NCI-H2171 treated with DMSO at 0.1 percent for 48 hours (cell line): ENCODE data around the gene TOR2A.
"Not testable (repeated sequence)": the region's sequence is repeated elsewhere in the genome, so short reads cannot be mapped to it uniquely, and the experiment has no call there.

Experiments
- DNase-seq: peaks from one replicate; lab custom pipeline; 2025; lab: John Stamatoyannopoulos, UW

The TOR2A gene

DNA sequence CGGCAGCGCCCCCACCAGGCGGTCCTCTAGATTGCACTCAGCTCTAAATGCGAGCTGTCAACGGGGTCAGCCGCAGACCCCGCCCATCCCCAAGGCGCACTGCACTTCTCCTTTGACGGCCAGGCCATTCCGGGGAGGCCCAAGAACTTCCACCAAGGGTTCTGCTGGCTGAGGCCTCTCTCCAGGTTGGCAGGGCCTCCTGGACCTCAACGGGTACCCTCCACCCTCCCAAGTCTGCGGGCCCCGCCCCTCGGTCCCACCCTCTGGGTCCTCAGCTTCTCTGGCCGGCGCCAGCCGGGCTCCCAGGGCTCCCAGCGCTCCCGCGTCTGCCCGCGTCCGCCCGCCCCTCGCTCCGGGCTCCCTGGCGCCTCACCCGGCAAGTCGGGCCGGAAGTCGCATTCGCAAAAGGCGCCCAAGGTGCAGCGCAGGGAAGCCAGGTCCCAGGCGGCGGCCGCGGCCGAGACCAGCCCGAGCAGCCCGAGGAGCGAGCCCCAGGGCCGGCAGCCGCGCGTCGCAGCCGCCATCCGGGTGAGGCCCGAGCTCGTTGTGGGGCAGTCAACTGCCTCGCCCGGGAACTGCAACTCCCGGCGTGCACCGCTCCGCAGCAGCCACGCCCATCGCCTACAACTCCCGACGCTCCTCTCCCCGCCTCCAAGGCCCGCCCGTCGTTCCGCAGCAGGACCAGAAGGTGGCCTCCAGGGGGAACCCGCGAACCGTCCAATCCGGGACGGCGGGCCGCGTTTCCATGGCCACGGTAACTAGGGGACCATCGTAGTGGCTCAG lies at the start of gene TOR2A:
TOR2A (minus strand) TSS at position 548 of the 783 bp plus-strand sequence; CDS start at position 524, 24 bp downstream.
- DNase-seq: peak; percentile 98

DNA sequence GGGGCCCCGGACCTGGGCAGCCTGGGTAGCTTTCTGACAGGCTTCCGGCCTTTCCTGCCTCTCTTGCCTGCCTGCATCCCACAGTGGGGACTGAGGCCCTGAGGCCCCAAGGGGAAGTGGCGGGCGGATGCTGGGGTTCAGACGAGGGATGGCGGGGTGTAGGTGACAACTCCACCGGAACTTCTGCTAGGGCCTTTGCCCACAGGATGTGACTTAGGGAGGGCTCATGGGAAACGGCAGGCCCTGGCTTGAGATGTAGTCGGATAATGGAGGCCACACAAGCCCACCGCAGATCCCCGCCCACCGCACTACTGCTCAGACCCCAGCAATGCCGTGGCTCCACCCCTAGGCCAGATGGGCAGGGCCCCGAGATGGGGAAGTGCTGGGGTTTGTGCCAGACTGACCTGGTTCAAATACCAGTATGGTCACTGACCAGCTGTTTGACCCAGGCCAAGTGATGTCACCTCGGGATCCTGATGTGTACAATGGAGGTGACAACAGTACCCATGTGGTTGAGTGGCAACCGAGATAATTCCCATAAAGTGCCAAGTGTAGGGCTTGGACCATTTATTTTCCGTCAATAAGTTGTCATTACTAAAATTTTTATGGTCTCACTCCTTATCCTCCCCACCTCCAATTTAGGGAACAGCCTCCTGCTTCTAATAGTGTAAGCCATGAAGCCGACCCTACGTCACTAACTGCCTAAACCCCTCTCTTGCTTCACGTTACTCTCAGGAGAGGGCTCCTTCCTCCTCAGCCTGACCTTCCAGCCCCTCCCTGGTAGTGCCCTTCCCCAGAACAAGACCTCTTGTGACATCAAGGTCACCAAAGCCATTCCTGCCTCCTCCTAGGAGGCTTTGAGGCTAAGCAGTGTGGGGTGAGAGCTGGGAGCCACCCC lies 48.3 kb upstream of the TOR2A start:
- DNase-seq: no peak

DNA sequence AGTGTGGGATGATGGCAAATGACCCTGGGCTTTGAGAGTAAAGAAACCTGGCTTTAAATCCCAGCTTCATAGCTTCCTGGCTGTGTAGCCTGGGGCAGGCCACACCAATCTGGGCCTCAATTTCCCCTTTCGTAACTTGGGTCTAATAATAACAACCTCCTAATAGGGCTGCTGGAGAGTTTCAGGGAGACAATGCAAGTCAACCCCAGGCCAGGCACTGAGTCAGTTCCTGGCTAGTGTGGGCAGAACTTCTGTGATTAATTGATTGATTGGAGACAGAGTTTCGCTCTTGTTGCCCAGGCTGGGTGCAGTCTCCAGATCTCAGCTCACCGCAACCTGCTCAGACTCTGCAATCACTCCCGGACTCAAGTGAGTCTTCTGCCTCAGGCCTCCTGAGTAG lies 46.7 kb upstream of the TOR2A start:
- no peak for DNase-seq

DNA sequence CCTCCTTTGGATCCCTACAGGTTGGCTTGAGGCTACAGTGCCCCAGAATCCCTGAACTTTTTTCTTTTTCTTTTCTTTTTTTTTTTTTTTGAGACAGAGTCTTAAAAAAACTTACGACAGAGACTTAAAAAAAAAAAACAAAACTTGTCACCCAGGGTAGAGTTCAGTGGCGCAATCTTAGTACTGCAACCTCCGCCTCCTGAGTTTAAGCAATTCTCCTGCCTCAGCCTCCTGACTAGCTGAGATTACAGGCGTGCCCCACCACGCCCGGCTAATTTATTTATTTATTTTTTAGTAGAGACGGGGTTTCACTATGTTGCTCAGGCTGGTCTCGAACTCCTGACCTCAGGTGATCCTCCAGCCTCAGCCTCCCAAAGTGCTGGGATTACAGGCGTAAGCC lies 45.8 kb upstream of the TOR2A start:
- not testable (repeated sequence) for DNase-seq

DNA sequence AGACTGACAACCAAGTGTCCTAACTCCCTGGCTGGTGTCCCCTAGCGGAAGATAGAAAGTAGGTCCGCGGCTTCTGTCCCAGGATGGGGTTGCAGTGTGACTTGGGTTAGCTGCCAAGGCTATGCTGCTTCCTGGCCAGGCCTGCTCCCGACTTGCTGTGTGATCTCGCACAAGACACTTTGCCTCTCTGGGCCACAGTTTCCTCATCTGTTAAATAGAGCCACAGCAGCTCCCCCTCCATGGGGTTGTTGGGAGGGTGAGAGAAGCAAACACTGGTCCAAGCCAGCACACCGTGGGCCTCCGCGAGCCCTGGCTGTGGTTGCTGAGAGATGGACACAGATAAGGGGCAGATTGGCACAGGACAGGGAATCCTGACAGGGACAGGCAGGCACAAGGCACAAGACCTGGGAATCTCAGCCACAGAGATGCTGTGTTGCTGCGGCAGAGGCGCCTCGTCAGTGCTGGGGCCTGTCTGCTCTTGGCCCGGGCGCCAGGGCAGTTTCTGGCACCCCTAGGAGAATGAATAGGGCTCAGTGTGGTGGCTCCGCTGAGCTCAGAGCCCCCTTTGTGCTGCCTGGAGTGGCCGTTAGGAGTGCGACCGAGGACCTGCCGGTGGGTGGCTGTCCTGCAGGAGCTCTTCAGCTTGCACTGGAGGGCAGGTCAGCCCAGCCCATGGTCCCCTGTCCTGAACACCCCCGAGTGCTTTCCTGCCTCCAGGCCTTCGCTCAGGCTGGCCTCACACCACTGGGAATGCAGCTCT lies 45.2 kb upstream of the TOR2A start:
- no peak for DNase-seq

DNA sequence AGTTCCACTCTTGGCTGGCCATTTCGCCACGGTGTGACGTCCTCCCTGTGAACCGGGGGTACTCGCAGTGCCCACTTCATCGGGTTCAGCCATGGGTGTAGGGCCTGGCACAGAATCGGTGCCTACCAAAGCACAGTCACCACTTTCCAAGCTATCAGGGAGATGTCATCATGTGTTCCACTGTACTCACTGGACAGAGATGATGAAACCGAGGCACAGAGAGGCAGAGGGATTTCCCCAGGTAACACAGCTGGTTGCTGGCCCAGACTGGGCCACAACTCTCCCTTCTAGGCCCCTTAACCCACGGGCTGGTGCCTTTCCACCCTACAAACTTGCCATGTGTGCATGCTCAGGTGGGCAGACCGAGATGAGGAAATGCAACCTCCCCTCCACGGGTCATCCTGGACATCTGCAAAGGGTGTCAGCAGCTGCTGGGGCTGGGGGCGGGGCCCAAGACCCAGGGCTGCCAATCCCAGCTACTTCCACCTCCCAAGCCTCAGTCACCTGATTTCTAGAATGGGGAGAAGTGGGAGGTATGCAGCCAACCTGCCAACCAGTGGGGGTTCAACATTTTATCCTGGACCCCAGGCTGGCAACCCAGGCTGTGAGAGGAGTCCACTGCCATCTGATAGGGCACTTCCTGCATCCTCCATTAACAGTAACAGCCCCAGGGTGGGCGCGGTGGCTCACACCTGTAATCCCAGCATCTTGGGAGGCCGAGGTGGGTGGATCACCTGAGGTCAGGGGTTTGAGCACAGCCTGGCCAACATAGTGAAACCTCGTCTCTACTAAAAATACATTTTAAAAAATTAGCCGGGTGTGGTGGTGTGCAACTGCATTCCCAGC lies 44.3 kb upstream of the TOR2A start:
- DNase-seq: no peak

DNA sequence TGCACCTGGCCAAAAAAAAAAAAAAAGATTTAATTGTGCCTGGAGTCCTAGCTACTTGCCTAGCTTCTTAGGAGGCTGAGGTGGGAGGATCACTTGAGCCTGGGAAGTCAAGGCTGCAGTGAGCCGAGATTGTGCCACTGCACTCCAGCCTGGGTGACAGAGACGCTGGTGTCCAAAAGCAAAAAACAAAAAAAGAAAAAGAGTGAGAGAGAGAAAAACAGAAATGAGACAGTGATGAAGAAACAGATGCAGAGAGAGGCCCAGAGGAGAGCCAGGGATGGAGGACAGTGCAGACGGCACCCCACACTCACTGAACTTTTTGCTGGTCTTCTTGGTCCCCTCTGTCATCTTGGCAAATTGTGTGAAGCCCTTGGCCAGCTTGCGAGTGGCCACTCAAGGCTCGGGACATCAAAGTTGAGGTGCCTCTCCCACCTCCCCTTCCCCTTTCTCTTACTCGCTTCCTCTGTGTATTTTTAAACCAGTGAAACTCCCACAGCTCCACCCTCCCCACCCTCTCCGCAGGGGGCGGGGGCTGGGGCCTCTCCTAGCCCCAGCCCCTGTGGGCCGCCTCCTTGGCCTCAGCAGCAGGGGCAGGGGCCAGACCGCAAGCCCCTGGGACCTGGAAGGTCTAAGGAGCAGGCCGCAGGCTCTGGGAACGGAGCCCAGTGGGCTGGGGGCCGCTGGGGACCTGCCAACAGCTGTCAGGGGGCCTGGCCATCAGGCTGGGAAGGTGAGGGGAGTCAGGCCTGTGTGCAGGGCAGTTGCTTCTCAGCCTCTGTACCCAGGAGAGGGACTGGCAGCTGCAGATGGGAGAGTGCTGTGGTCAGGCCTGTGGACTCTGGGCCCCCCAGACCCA lies 43.4 kb upstream of the TOR2A start, which contains the start of gene SH2D3C:
SH2D3C (minus strand) TSS at position 387 of the 856 bp plus-strand sequence; CDS start at position 348, 39 bp downstream.
- no peak for DNase-seq

DNA sequence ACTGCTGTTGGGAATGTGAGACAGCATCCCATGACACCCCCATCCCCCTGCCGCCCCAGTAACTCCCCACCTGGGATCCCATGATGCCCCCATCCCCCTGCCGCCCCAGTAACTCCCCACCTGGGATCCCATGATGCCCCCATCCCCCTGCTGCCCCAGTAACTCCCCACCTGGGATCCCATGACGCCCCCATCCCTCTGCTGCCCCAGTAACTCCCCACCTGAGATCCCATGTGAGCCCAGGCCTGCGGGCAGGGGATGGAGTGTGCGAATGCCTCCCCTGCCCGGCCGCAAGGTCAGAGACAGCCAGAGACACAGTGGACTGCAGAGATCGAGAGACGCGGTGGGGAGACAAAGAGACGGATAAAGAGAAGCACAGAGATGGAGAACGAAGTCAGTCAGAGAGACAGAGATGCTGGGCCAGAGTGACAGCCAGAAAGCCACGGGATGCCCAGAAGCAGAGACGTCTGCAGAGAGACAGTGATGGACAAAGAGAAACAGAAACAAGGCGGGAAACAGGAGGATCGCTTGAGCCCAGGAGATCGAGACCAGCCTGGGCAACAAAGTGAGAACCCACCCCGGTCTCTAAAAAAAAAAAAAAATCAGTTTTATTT lies 42.4 kb upstream of the TOR2A start:
- no peak for DNase-seq

DNA sequence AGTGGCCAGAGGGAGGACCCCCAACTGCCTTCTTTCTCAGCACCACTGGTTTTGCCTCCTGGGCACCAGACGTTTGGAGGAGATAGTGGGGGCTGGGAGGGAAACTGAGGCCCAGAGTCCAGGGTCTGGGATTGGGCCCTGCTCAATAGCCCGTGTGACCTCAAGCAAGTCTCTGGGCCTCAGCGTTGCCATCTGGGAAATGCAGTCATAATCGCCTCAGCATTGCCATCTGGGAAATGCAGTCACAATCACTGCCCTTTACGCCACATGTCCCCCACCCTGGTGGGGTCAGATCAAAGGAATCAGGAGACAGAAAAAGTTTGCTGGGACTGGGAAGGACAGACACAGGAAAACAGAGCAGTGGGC lies 41.8 kb upstream of the TOR2A start:
- no peak for DNase-seq

DNA sequence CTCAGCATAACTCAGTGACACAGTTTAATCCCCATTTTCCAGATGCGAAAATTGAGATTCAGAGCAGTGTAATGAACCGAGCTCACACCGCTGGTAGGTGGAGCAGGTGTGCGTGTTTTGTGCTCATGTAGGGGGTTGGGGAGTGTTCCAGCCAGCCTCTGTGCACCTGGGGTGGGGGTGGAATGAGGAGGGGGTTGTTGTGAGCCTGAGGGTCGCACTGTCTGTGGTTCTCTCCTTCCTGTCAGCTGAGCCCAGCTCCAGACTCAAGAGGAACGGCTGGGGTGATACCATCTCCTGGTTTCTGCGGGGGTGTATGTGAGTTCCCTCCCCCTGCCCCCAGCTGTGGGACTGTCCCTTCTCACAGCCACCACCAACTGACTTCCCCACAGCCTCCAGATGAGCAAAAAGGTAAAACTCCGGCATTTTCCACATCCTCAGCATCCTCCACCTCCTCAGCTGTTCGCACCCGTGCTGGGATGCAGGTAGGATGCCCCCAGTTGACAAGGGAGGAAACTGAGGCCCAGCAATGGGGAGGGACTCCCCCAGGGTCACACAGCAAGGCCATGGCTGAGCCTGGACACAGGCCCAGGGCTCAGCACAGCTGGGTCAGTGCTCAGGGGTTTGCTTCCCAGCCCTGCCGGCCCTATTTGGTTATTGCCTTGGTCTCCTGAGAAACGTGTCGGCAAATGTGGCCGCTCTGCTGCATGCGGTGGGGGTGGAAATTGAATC lies 41.3 kb upstream of the TOR2A start:
- DNase-seq: peak; percentile 16

DNA sequence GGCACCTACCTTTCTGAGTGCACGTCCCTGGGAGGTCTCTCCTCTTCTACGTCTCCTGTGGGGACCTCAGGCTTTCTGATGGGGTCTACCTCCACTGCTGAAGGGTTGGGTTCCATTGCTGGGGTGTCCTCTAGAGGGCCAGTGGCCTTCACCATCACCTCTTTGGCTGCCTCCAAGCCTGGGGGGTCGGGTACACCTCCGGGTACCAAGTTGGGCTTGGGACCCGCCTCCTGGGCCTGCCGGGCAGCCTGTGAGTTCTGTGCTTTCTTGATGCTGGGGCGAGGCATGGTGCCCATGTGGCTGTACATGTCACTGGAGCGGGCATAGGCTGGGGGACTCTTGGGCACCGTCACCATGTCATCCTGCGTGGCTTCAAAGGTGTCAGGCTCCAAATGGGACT lies 38.9 kb upstream of the TOR2A start:
- no peak for DNase-seq

DNA sequence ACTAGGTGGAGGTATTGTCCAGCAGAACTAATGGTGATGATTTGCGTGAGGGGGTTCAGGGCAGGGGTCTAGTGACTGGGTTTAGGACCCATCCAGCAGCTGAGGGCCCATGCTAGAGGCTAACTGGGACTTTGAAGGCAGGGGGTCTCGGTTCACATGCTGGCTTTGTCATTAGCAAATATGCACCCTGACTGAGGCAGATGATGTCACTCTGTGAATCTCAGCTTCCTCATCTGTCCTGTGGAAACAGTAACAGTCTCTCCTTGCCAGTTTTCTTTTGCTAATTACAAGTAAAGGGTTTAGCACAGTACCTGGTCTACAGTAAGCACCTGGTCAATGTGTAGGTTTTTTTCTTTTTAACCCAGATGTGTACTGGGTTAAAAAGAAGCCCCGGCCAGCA lies 38.2 kb upstream of the TOR2A start:
- DNase-seq: no peak

DNA sequence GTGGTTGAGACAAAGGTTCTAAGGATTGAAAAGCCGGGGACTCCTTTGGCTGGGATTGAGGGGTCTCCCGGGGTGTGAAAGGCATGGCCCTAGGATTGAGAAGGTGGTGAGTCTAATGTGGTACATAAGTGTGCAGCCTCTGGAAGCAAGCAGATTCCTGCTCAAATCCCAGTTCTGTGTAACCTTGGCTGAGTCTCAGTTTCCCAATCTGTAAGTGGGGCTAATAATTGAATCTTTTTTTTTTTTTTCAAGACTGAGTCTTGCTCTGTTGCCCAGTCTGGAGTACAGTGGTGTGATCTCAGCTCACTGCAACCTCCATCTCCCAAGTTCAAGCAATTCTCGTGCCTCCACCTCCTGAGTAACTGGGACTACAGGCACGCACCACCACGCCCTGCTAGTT lies 37.5 kb upstream of the TOR2A start:
- no peak for DNase-seq

DNA sequence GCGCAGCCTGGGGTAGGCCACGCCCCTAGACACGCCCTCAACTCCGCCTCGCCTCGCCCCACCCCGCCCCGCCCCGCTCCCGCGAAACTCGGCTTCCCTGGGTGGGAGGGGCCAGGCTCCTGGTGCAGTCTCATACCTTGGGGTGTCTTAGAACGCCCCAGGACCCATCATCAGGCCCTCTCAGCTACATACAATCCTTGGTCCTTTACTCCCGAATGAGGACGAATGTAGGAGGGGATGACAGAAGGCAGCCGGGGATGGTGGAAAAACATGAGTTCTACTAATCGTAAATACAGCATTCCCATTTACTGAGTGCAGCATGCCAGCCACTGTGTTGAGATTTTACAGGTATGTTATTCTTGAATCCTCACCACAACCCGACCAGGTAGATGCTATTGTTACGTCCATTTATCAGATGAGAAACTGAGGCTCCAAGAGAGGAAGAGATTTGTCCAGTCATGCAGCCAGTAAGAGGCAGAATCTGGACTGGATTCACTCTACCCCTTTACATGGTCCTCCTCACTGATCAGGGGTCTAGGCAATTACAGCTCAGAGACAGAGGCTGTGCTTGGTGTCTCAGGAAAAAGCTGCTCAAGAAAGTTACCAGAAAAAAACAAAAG lies 36.6 kb upstream of the TOR2A start:
- no peak for DNase-seq

DNA sequence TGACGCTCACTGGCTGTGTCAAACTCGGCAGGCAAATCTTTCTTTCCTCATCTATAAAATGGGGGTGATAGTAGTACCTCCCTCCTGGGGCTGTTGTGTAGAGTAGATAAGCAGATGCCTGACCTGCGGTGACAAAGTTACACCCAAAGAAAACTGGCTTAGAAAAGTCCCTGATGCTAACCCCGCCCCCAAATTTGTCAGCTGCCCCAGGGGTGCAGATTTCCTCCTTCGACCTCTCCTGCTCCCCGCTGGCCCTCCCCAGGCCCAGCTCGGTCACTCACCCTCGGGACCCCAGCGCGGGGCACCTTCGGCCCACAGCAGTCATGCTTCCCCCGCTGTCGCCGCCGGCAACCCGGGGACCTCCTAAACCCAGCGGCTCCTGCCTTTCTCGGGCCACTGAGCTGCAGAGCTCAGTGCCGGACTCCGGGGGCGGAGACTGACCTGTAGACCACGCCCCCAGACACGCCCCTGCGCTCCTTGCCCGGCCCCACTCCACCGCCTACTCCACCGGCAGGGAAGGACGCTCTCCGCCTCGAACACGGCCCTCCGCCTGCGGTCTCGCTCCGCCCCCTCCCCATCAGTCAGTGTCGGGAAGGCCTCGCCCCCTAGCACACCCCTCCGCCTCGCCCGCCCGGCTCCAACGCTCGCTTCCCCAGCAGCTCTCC lies 35.9 kb upstream of the TOR2A start:
- peak; percentile 100 for DNase-seq

DNA sequence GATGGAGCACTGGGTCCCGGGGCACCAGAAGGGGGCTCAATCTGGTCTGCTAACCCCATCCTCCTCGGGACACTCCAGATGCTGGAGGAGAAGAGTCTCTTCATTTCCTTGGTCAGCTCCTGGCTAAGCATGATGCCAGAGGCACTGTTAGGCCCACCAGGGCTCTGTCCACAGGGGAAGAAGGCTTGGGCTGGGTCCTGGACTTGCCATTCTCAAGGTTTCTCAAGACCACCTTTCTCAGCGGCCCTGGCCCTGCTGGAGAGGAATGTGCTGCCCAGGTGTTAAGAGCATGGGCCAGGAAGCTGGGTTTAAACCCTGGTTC lies 35.5 kb upstream of the TOR2A start:
- DNase-seq: no peak

DNA sequence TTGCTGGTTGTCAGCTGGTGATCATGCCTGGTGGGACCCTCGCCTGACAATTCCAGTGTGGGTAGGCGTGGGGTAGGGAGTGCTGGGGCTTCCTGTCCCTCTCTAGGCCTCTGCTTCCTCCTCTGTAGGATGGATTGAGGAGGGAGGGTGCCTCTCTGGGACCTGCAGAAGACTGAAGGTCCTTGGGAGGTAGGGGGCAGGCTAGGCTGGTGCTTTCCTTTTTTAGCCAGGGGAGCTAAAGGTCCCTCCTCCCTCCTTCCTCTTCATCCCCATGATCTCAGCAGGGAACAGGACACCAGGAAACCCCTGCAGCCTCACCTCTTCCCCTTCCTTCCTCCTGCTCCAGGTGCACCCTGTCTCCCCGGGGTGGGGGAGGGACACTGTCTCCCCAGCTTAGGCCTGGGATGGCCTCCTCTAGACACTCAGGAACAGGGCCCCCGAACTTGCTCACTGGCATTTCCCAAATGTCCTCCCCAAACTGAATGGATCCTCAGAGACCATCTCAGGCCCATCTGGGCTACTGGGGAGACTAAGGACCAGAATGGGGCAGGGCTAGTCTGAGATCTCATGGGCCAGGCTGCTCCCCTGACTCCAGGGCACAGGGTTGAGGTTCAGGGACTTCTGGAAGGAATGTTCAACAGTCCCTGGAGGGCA lies 35.0 kb upstream of the TOR2A start:
- DNase-seq: no peak

DNA sequence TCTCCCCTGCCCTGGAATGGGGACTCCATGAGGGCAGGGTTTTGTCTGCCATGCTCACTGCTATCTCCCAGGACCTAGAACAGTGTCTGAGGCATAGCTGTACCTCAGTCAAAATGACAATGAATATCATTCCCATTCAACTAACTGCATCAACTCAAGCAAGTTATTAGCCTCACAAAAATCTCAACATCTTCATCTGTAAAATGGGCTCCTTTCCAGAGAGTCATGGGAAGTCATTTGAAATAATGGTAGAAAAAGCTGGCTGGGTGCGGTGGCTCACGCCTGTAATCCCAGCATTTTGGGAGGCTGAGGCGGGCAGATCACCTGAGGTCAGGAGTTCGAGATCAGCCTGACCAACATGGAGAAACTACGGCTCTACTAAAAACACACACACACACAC lies 34.0 kb upstream of the TOR2A start:
- DNase-seq: no peak
